HG03039 (cell line): ENCODE measurements around the gene IL12A.

Experiments
- ATAC-seq: cut with Tn5 transposase; IDR thresholded peaks from one replicate; pipeline ENCODE4 v1.9.1; 2021; ENCODE audit warnings: mild to moderate bottlenecking, moderate library complexity; ENCODE audit not compliant: unreplicated experiment

Gene IL12A

GRCh38 chr3:159988617-159989271 lies at the start of gene IL12A:
TSS of gene IL12A (plus strand) at chr3:159988835.
- peak; percentile 94 for ATAC-seq

GRCh38 chr3:159941038-159942000 lies 47.3 kb upstream of the IL12A start:
- peak; percentile 67 for ATAC-seq

- no peak for ATAC-seq
These were observed 43.9 kb upstream of the IL12A start for GRCh38 chr3:159944781-159945180.

GRCh38 chr3:159945930-159946329 lies 42.7 kb upstream of the IL12A start:
- ATAC-seq = no peak

- ATAC-seq = no peak
These were observed 41.4 kb upstream of the IL12A start for GRCh38 chr3:159947220-159947619.

GRCh38 chr3:159948429-159949144 lies 40.0 kb upstream of the IL12A start:
- ATAC-seq = no peak

- ATAC-seq = no peak
These were observed 38.3 kb upstream of the IL12A start for GRCh38 chr3:159950156-159950898.

- no peak for ATAC-seq
These were observed 37.1 kb upstream of the IL12A start for GRCh38 chr3:159951540-159951939.

GRCh38 chr3:159953325-159954085 lies 35.1 kb upstream of the IL12A start:
- ATAC-seq = no peak

GRCh38 chr3:159960188-159961148 lies 28.2 kb upstream of the IL12A start:
- ATAC-seq = no peak

- peak; percentile 99 for ATAC-seq
These were observed 24.3 kb upstream of the IL12A start for GRCh38 chr3:159964166-159964973.

- ATAC-seq = no peak
These were observed 17.3 kb upstream of the IL12A start for GRCh38 chr3:159971311-159971710.

GRCh38 chr3:159977295-159977694 lies 11.3 kb upstream of the IL12A start:
- ATAC-seq = no peak

GRCh38 chr3:159978353-159978752 lies 10.3 kb upstream of the IL12A start:
- ATAC-seq = peak; percentile 87

GRCh38 chr3:159978918-159979703 lies 9.5 kb upstream of the IL12A start:
- no peak for ATAC-seq

GRCh38 chr3:159982442-159982974 lies 6.1 kb upstream of the IL12A start:
- ATAC-seq = no peak

- no peak for ATAC-seq
These were observed 1.3 kb upstream of the IL12A start for GRCh38 chr3:159987291-159987711.
